ENCODE data around the gene NDUFA3.
"Not testable (repeated sequence)": the region's sequence is repeated elsewhere in the genome, so short reads cannot be mapped to it uniquely, and the experiment has no call there.

Gene NDUFA3

DNA sequence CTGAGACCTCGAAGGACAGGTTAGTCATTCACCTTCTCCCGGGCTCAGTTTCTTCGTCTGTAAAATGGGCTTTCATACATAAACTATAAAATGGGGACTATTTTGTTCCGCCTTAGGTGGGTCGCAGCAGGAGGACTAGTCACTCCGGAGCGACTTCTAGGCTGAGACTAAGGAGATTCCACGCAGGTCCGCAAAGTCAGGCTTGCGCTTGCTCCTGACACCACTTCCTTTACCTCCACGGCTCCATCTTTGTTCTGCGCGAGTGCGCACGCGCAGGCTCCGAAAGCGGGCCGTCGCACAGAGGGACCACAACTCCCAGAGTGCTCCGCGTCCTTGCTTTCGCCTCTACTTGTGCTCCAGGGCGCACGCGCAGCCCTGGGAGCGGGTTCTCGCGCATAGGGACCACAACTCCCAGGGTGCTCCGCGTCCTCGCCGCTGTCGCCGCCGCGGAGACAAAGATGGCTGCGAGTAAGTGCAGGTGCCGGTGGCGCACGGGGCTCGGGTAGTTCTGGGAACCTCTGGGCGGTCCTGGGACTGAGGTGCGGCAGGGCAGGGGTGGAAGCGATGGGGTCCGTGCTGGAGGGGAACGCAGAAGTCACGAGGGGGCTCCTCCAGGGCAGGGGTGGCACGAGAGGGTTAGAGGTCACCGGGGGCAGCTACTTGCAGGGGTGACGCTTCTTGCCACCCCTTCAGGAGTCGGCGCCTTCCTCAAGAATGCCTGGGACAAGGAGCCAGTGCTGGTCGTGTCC is at the start of gene NDUFA3:
NDUFA3 (plus strand) TSS at position 435 of the 749 bp plus-strand sequence; CDS start at position 459, 24 bp downstream.
- peak; percentile 99 for DNase-seq

GRCh38 chr19:54062643-54063042 is 40.0 kb upstream of the NDUFA3 start:
- no peak for DNase-seq

GRCh38 chr19:54063350-54064116 is 39.1 kb upstream of the NDUFA3 start, which contains the start of gene VSTM1:
Gene VSTM1, minus strand, starts transcription at chr19:54063897. Its CDS starts 120 bp downstream, at chr19:54063777.
- DNase-seq: no peak

GRCh38 chr19:54069470-54069869 is 33.2 kb upstream of the NDUFA3 start:
- no peak for DNase-seq

- no peak for DNase-seq
These were observed 28.8 kb upstream of the NDUFA3 start for GRCh38 chr19:54073829-54074228.

DNA sequence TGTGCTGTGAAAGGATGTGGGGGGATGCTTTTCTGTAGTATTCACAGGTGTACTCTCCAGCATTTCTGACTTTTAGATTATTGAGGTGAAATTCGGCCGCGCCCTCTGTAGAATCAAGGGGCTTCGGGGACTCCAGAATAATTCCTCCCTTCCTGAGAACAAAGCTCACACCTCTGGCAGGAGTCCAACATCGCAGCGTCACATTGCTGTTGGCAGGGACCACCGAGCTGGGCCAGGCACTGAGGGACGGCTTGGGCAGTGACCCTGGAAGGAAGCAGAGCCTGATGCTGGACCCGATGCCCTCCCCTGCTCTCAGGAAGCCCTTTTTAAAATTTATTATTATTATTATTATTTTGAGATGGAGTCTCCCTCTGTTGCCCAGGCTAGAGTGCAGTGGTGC is 27.8 kb upstream of the NDUFA3 start:
- DNase-seq: no peak

GRCh38 chr19:54077334-54077733 is 25.3 kb upstream of the NDUFA3 start:
- no peak for DNase-seq

- DNase-seq: no peak
These were observed 21.6 kb upstream of the NDUFA3 start, which contains the start of gene TARM1 for GRCh38 chr19:54081032-54081431. Gene TARM1, minus strand, starts transcription at chr19:54081365. Its CDS starts 25 bp downstream, at chr19:54081340.

DNA sequence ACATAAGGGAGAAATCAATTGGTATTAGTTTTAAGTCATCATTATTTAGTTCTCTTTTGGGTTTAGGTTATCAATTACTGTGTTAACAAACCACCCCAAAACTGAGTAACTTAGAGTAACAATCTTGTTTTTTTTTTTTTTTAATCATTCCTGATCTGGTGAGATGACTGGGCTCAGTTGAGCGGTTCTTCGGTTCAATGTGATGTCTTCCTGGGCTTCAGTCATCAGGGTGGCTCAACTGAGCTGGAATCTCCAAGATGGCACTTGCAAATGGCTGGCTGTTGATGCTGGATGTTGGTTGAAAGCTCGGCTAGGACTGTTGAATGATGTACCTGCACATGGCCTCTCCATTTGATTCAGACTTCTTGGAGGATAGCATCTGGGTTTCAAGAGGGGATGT is 18.2 kb upstream of the NDUFA3 start:
- DNase-seq: no peak

GRCh38 chr19:54094426-54095000 is 8.1 kb upstream of the NDUFA3 start:
- no peak for DNase-seq

GRCh38 chr19:54095136-54095858 is 7.4 kb upstream of the NDUFA3 start:
- DNase-seq: no peak

- peak; percentile 44 for DNase-seq
These were observed 6.6 kb upstream of the NDUFA3 start for GRCh38 chr19:54095859-54096616.

GRCh38 chr19:54096617-54097106 is 6.0 kb upstream of the NDUFA3 start:
- peak; percentile 11 for DNase-seq

- DNase-seq: no peak
These were observed 3.3 kb upstream of the NDUFA3 start for GRCh38 chr19:54099190-54099902.

- not testable (repeated sequence) for DNase-seq
These were observed 2.8 kb upstream of the NDUFA3 start for GRCh38 chr19:54099903-54100255.

- DNase-seq: no peak
These were observed 2.1 kb upstream of the NDUFA3 start, which contains the start of gene OSCAR for GRCh38 chr19:54100561-54100960. Gene OSCAR, minus strand, starts transcription at chr19:54100803. Its CDS starts 11 bp downstream, at chr19:54100792.

GRCh38 chr19:54104998-54105715 is 2.5 kb downstream of the NDUFA3 start:
- DNase-seq: no peak

DNA sequence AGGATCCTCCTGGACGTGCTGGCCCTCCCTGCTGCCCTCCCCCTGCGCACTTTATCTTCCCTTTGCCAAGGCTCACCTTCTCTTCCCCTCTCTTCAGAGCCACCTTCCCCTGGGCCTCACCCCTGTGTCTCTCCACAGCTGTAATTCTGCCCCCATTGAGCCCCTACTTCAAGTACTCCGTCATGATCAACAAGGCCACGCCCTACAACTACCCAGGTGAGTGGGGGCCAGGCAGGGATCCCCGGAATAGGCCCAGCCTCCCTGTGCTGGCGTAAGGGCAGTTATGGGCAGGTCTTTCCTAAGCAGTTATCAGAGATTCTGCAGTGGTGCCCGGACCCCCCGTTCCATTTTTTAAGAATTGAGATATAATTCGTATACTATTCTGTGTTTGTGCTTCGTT is 3.1 kb downstream of the NDUFA3 start:
- no peak for DNase-seq

DNA sequence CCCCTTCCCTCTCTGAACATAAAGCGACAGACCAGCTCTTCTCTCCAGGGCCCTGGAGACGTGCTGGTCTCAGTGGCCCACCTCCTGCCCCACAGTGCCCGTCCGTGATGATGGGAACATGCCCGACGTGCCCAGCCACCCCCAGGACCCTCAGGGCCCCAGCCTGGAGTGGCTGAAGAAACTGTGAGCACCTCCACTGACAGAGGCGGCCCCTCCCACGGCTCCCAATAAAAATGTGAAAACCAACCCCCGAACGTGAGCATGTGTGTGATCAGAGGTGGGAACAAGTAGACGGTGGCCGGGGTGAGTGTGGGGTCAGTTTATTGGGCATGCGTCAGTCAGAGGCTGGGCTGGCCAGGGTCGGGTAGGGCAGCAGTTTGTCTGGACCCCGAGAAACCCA is 4.1 kb downstream of the NDUFA3 start:
- DNase-seq: no peak

DNA sequence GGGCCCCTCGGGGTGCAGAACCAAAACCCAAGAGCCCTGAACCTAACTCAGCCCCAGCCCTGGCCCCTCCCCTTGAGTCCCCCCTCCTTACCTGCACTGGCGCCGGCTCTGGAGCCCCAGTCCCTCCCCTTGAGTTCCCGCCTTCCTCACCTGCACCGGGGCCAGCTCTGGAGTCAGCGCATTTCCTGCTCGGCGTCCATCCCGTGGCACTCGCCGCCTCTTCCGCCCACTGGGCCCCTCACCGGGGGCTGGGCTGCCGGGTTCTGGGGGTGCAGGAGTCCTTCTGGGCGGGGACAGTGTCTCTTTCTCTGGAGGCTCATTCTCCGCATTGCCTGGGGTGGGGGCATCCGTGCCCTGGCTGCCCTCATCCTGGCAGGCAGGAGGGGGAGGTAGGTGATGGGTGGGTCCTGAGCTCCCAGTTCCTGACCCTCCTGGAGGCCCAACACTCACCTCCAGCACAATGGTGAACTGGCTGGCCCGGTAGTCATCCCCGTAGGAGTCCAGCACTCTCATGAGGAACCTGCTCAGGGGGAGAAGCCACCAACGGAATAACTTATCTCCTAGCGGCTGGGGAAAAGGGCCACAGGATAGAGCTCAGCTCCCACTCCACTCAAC is 5.3 kb downstream of the NDUFA3 start:
- DNase-seq: no peak
